Measurements from ENCODE around the gene DUOX1.
"Not testable (repeated sequence)": the region's sequence is repeated elsewhere in the genome, so short reads cannot be mapped to it uniquely, and the experiment has no call there.

The DUOX1 gene
- 0.36 to 1.1 reads per million in 2 experiments for total RNA-seq

DNA sequence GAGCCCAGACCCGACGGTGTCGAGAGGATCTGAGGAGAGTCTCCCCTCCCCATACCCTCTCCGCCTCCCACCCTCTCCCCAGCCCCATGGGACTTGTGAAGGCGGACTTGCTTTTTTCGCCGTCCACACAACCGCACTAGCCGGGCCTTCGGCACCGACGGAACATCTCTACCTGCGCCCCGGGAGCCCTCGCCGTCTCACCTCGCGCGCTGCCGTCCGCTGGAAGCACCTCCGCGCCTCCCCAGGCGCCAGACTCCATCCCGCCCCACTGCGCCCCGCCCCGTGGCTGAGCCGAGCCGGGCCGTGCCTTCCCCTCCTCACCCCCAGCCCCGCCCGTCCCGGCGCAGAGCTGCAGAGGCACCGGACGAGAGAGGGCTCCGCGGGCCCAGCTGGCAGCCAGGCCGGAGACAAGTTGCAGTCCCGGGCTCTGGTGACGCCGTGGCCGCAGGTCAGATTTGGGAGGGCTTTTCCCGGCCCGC, at the start of gene DUOX1, which contains the start of gene DUOXA1:
DUOX1 (plus strand) TSS at position 344 of the 479 bp plus-strand sequence. CDS start 1,973 bp downstream, outside the sequence.
DUOXA1 (minus strand) TSS at position 229 of the 479 bp plus-strand sequence. CDS start 6,865 bp downstream, outside the sequence.
- no peak for DNase-seq (ENCODE audit: low read depth)

DNA sequence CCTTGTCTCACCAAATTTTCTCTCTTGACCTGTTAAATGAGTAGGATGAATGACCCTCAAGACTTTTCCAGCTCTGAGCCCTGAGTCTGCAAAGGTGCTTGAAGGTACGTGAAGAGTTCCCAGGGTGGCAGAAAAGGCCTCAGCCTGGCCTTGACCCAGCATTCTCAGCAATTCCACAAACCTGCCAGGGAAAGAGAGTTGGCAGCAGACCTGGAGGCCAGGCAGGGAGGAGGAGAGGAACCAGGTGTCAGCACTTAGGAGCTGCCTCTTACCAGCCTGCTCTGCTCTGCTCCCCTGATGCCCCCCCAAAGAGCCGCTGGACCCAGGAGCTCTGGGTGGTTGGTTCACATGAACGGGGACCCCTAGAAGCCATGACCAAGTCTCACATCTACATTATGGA, 49.2 kb upstream of the DUOX1 start:
- DNase-seq (ENCODE audit: low read depth): not testable (repeated sequence)

DNA sequence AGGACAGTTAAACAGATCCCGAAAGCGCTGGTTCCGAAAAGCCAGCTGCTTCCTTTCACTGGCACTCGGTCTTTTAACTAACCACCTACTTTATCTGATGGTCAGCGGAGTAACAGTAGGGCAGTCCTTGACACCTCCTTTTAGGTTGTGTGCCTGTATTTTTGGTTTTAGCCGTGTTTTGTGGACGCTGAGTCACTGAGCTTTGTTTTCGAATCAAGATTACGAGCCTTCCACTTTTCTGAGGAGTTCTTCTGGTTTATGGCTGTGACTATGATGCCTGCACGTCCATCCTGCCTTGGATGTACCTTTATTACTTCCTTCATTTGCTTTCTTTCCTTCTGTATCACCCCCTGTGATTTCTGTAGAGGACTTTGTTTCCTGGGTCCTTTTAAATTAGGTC, 47.4 kb upstream of the DUOX1 start:
- DNase-seq (ENCODE audit: low read depth): not testable (repeated sequence)

DNA sequence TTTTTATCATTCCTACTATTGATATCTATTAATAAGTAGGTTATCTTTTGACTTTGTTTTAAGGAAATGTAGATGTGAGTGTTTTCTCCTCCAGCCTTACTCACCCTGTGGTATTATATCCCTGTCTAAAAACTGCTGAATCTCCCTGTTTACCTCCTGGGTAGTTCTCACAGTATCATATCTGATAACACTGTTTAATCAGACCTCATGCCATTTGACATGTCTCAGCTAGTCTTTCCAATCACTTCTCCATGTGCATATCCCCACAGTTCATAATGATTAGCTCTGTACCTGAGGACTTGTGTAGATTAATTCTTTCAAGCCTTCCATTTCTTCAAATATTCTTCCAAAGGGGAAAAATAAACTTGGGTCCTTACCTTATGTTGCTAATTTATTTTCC, 46.6 kb upstream of the DUOX1 start:
- no peak for DNase-seq (ENCODE audit: low read depth)

DNA sequence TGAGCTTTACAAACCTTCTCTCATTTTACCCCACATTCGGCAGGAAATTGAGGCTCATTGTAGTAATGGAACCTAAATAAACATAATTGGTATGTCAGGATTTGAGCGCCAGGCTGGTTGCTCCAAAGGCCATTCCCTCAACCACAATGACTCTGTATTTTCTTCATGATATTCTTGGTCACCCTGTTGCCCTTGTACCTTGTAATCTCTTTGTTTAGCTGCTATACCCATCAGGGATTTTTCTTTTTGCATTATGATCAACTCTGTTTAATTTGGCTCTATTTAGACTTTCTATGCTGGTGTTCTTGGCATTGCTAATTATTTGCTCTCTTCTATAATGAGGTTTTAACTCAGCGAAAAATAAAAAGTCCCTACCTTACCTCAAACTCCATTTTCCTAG, 45.6 kb upstream of the DUOX1 start:
- DNase-seq (ENCODE audit: low read depth): no peak

DNA sequence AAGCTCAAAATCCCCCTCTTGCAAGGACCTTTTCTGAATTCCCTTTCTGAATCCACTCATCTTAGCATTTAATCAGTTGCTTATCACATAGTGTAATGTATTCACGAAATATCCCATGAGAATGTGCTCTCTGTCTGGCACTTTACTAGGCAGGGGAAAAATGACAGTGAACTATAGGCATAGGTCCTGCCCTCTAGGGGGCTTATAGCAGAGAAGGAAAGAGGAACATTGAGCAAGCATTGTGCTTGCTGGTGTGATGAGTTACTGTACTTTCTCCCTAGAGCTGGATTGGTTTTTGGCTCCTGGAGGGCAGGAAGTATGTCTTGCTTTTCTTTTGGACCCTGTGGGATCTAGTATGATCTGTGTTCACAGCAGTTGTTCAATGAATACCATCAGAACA, 42.3 kb upstream of the DUOX1 start:
- no peak for DNase-seq (ENCODE audit: low read depth)

DNA sequence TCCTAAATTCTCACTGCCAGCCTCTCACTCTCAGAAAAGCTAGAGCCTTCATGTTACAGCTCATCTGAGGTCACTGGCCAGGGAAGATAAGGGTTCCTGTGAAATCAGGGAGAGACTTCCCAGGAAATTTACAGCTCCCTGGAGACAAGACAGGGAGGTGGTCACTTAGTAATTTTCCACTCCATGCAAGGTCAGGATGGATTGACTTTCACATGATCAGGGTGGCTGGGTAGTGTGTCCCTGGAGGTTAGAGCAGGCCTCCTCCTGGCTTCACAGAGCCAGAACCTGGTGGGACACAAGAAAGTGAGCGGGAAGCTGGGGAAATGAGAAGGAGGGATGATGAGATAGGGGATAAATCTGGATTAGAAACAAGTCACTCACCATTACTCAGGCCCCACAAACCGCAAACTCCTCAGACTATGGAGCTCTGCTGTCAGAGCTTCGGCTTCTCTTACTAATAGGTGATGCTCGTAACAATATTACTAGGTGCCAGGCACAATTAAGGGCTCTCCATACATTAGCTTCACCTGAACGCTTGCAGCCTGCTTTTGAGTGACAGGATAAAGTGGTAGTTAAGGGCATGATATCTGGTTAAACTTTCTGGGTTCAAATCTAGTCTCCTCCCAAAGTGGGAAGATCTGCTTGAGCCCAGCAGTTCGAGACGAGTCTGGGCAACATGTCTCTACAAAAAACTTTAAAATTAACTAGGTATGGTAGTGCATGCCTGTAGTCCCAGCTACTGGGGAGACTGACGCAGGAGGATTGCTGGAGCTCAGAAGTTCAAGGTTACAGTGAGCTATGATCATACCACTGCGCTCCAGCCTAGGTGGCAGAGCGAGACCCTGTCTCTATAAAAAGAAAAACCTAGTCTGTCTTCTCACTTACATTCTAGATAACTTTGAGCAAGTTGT, 40.7 kb upstream of the DUOX1 start:
- no peak for DNase-seq (ENCODE audit: low read depth)

DNA sequence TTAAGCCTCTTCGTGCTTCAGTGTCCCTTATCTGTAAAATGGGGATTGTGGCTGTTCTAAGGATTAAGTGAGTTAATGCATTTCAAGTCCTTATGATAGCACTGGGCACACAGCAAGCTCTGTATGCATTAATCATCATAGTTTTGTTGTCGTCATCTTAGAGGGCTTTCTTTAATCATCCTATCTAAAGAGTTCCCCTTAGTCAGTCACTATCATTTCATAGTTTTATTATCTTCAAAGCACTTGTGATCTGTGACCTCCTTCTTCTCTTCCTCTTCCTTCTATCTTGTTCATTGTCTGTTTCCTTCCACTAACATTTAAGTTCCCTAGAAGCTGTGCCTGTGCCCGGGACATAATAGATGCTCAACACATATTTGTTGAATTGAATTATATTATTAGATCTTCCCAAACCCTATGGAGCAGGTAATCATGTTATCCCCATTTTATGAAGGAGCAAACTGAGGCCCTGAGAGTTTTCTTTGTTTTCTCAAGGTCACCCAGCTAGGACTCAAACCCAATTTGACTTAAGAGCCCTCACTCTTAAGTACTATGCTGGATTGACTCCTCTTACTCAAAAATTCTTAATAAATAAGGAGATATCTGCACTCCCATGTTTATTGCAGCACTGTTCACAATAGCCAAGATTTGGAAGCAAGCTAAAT, 40.0 kb upstream of the DUOX1 start:
- DNase-seq (ENCODE audit: low read depth): no peak

DNA sequence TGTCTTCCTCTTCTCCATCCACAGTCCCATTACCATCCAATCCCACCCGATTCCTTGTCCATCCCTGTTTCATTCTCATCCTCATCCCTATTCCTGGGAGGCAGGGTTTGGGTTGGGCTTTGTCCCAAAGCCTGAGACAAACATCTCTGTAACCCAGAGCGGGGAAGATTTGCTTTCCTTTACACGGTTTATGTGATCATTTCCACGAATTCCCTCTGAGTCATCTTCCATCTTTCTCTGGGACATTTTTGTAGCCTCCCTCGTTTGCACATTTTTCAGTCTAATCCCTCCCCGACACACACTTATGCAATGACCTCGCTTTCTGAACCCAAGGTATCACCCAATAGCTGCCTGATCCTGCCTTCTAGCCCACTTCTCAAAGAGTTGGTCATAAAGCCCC, 38.6 kb upstream of the DUOX1 start:
- no peak for DNase-seq (ENCODE audit: low read depth)

DNA sequence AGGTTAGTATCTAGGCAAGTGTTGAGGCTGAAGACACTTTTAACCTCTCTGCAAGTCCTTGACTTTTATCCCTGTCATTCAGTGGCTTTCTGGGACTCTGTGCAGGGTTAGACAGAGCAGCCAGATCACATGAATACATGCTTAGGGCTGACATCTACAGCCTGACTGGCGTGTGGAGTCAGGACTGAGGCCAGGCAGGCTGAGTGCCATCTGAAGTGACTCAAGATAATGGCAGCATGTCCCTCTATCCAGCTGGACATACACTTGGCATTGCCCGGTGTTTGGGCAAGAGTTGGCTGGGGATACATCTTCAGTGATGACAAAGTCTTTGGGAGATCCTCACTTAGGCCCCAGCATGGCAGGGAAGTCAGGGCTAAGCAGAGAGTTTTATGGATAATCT, 38.2 kb upstream of the DUOX1 start:
- DNase-seq (ENCODE audit: low read depth): no peak

DNA sequence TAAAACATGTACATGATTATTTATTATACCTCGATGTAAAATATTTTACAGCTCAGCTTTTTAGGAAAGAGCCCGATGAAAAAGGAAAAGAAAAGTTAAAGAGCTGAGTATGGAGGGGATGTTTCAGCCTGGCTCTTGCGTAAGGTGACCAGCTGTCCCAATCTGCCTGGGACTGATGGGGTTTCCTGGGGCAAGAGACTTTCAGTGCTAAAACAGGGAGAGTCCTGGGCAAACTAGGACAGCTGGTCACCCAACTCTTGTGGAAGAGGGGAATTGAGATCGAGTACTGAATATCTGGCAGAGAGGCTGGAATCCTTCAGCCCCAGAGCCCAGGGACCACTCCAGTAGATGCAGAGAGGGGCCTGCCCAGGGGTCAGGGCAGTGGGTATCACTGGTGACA, 36.8 kb upstream of the DUOX1 start:
- DNase-seq (ENCODE audit: low read depth): no peak

DNA sequence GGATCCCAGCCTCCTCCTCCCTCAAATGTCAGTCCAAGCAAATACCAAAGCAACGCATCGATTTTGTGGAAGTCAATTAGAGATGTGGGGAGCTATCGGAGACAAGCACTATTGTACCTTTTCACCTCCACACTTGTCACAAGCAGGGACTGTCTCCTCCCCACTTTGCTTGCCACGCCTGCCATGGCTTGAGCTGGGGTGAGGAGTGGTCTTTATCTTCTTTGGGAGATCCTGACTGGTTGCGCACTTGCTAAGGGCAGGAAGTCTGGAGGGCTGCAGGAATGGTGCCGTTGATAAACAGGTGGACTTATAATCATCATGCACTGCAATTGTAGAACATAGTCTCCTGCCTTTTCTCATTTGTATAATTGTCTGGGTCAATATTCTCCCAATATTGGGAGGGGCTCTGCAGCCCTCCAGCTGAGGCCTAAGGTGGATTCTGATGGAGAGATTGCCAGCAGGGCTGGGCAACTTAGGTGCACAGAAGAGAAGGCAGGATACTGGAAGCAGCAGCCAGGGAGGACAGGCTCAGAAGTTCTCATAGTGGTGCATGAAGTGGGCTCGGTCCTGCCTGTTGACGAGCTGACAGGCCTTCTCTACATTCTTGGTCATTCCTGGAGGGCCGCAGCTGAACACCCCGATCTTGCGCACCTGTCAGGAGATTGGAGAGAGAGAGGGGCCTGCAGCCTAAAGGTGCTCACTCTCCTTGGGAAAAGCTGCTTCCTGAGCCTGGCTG, 36.0 kb upstream of the DUOX1 start:
- no peak for DNase-seq (ENCODE audit: low read depth)

DNA sequence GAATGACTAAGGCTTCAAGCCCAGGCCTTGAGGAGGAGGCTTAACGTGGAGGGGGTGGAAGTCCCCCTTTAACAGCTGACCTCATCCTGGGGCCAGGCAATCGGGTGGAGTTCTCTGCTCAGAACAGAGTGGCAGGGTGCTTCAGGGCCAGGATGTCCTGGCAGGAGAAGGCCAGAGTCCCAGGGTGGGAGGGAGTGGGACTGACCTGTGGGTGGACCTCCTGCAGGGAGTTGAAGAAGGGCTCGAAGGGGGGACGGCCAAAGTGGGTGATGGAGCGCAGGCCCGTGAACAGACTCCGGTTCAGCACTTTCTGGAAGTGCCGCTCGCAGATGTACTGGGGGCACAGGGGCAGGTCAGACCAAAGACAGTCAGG, 35.5 kb upstream of the DUOX1 start:
- DNase-seq (ENCODE audit: low read depth): no peak

DNA sequence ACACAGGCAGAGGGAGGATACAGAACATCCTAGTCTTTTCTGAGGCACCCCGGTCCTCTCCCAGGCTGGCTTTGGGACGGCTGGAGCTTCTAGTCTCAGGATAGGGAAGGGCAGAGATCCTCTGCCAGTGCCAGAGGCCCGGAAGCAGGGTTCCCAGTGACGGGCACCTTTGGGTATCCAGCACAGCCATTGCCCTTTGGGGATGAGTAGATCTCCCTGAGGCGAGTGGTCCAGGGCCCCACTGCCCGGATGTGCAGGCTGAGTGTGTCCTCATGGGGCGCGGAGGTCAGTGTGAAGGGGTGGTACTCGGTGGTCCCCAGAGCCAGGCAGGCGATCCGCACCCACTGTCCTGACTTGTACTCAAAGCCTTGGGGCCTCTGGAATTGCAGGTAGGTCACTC, 34.1 kb upstream of the DUOX1 start:
- DNase-seq (ENCODE audit: low read depth): no peak

DNA sequence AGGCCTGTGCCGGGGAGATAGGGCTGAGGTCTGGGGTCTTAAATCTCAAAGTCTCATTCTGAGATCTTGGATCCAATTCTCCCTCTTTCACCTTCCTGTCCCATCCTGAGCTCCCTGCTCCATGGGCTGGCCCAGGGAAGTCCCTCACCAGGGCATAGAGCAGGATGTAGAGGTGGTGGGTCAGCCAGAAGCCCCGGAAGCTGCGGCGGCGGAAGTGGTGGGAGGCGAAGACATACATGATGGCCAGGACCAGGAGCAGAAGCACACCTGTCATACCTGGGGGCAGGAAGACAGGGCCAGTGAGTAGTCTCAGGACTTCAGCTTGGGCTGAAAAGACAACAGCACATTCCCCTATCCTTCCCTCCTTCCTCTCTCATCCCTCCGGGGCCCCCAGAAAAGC, 32.3 kb upstream of the DUOX1 start:
- no peak for DNase-seq (ENCODE audit: low read depth)

DNA sequence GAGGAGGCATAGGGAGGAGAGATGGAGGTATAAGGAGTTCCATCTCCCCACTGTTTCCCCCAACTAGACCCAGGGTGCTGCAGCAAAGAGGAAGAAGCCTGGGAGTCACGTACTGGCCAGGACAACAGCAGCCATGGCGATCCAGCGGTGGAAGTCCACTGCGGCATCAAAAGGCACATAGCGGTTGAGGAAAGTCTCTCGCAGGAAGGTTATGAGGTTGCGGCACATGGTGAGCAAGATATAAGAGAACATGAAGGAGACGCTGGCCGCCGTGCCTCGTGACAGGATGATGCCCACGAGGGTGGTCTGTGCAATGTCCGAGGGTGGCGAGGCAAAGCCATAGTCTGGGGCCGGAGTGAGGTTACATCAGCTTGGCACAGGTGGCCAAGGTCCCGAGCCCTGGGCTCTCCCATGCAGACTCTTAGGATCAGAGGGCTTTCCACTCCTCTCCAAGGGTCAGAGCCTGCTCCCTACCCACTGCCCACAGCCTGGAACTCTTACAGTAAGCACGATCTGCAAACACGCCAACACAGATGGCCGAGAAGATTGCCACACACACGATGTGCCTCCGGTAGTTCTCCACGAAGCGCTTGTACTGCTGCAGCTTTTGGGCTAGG, 30.1 kb upstream of the DUOX1 start:
- no peak for DNase-seq (ENCODE audit: low read depth)

DNA sequence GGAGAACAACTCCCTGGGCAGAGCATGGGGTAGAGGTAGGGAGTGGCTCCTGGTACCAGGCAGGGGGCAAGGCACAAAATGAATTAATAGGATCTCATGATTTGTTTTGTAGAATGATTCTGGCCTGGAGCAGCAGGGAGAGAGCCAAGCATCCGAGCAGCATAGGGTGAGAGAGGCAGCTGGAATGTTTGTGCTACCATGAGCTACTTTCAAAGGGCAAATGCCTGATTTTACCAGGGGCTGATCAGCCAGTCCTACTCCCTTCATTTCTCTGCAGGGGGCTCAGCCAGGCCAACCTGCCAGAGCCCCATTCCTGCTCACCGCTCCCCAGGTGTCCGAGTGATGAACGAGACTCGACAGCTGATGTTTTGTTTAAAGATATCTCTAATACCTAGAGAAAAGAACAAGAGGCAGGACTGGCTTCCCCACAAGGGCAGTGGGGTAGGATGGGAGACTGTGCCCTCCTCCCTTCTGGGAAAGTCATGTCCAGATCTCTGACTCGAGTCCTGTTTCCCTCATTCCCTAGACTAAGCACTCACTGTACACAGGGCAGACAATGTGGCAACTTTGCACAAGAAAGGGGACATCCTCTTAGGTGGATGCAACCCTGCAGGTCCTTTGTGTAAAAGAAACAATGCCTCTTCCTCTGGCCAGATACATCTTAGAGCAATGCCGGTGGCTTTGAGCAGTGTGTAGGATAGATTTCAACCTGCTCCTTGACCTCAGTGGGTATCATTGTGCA, 28.7 kb upstream of the DUOX1 start:
- no peak for DNase-seq (ENCODE audit: low read depth)

DNA sequence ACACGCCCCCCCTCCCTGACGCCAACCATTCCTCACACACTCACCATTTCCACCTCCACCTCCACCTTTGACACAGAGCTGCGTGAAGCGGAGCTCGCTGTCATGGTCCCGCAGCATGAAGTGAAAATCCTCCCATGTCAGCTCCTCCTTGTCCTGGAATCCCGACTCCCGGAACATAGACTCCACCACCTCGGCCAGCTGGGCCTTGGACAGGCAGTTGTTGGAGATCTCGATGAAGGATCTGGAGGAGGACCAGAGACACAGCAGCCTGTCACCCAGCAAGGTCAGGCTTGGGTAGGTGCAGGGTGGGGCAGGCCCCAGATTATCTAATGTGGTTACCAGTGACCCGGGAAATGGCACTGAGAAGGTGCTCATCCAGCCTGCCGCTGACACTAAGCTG, 28.0 kb upstream of the DUOX1 start:
- DNase-seq (ENCODE audit: low read depth): no peak

DNA sequence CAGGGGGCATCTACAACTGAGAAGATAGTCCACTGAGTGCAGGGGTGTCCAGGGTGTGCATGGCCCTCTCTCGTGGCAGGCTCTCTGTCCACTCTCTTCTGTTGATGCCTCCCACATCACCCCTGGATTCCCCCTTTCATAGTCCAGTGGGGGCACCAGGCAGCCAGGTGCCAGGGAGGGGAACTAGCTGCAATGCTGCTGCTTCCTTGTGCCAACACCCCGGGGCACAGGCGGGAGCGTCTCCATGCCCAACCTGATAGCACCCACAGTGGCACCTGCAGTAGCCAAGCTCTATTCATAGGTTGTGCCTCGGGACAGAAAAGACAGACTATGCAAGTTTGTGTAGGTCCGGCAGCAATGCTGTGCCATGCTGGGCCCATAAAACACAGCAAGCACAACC, 27.6 kb upstream of the DUOX1 start:
- DNase-seq (ENCODE audit: low read depth): no peak

DNA sequence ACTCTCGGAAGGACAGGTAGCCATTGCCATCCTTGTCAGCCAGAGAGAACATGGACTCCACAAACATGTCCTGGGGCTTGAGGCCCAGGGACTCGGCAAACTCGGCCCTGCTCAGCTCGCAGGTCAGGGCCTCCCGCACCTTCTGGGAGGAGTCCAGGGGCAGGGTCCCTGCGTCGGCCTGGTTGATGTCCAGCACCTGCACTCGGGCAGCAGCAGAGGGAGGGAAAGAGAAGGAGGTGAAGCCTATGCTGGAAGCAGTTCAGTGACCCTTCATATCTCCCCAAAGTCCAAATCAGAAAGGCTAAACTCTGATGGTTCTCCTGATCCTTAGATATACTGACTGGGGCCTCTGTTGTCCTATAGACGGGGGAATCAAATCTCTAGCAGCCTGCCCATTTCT, 25.6 kb upstream of the DUOX1 start:
- DNase-seq (ENCODE audit: low read depth): not testable (repeated sequence)

DNA sequence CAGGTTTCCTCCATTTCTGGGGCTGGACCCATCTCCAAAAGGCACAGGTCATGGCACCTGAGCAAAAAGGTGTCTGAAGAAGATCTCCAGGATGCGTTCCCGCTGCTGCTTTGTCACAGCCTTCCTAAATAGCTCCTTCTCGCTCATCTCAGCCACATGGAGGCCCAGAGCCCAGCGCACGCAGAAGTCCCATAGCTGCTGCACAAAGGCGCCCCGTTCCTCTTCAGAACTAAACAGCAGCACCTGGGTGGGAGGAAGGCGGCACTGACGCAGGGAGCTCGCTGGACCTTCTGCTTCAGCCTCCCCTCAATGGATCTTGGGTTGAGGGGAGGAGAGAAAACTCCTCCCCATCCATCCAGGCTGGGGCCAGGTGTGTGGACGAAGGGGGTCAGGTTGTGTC, 24.2 kb upstream of the DUOX1 start:
- no peak for DNase-seq (ENCODE audit: low read depth)

Measured in T follicular helper cell (primary cell).